Measurements from ENCODE around the gene ANKRD29.

ANKRD29 gene

DNA sequence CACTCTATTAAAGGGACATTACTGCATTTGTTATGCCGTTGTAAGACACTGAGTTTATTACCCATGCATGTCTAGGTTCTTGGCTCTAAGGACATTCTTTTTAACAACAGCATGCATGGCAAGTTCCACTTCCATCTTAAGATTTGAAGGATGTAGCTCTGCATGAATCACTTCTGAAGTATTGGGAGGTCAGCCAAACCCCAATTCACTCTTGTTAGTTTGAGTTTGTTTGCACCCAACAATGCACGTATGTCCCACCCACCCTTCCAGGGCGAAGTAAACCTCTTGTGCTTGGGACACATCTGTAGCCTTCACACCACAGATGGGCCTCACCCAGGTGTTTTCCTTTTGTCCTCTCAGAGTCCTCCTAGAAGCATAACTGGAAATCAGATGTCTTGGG lies 21.0 kb upstream of the ANKRD29 start:
- DNase-seq: no peak

DNA sequence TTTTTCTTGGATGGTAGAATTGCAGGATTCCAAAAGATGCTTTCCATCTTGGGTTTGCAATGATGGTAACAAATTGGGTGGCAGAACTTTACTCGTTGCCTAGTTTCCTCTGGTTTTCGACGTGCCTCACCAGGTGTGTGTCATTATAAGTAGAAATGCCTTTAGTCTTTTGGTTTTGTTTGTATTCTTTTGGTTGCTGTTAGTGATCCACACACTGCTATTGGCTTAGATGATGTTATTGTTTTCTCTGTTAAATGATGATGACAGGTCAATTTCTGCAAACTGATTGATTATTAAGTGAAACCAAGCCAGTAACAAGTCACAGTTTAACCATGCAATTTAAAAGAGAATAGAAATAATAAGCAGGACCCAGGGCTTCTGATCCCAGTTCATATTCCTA lies 20.4 kb upstream of the ANKRD29 start:
- DNase-seq: no peak

DNA sequence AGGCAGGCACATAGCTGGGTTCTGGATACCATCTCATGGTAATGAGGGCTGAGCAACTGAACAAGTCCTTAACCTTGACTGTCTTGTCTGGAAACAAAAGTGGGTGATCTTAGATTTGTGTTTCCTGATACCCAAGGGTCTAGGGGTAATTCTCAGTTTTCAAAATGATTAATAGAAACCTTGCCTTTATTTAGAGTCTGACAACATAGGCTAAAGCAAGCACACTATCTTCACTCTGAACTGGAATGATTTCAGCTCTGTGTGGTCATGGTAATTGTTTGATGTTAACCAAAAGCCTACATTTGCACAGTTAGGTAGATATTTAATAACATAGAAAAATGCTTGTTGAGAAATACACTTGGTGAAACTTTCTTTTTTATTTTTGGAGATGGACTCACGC lies 19.8 kb upstream of the ANKRD29 start:
- no peak for DNase-seq

DNA sequence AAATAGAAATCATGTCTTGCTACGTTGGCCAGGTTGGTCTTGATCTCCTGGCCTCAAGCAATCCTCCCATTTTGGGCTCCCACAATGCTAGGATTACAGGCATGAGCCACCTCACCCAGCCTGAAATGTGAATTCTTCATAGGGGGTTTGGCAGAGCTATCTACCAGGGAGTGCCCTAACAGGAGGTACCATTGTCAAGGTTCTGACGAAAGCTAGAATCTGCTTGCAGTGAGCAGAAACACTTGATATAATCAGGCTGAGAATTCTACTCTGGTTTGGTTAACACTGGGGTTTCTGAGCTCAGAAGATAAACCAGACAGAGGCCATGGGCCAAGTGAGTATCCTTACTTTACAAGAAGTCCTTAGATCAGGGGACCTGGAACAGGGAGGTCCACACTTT lies 19.3 kb upstream of the ANKRD29 start:
- DNase-seq: no peak

DNA sequence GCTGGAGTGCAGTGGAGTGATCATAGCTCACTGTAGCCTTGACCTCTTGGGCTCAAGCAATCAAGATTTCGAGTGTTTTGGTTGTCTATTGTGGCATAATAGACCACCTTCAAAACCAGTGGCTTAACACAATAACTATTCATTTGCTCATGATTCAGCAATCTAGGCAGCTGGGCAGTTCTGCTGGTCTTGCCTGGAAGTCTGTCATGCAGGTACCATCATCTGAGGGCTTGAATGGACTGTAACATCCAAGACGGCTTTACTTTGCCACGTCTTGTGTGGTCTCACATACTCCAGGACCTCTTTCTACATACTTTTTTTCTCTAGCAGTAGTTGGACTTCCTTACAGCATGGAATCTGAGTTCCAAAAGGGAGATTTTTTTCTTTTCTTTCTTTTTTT lies 13.2 kb upstream of the ANKRD29 start:
- no peak for DNase-seq

DNA sequence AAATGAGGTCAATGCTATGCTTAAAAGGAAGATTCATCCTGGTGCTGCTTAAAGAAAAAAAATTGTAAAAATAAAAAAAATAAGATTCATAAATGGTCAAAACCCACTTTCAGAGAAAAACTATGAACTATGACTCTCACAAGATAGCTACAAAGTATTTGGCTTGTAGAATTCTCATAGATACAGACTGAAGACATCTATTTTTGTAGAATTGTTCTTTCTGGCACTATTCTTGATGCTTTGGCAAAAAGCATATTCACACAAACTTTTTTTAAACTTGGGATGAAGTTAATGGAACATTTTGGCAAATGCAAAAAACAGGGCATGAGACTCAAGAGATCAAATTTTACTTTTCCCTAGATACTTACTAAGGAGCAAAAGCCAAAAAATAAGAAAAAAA lies 12.5 kb upstream of the ANKRD29 start:
- DNase-seq: no peak

DNA sequence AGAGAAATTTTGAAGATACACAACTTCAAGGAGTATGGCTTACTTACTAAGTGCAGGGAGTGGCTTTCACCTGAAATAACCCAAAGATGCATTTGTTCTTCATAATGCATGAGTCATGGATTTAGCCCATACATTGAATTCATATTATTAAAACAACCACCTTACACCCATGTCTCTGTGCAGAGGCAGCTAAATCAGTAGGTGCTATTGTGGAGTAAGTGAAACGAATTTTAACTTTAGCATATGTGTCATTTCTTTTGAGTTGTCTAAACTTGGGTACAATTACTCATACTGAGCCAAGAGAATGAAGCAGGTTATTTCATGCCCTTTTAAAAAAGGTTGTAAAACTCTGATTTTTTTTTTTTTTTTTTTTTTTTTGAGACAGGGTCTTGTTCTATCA lies 11.0 kb upstream of the ANKRD29 start:
- DNase-seq: no peak

DNA sequence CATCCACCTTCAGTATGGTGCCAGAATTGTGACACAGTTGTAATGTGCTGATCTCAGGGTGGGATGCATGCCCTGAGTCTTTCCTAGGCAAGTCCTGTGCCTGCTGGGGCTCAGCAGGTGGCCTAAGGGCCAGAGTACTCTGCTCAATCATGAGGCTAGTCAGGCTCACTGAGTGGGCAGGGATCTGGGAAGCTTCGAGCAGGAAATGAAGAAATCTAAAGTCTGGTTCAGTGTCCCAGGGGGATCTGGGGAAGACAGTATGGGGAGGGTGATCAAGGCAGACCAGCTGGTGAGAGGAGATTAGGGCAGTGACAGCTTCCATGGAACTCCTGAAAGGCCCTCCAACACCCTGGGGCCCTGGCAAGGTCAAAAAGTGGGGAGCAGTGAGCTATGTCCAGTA lies 8.9 kb upstream of the ANKRD29 start:
- no peak for DNase-seq

DNA sequence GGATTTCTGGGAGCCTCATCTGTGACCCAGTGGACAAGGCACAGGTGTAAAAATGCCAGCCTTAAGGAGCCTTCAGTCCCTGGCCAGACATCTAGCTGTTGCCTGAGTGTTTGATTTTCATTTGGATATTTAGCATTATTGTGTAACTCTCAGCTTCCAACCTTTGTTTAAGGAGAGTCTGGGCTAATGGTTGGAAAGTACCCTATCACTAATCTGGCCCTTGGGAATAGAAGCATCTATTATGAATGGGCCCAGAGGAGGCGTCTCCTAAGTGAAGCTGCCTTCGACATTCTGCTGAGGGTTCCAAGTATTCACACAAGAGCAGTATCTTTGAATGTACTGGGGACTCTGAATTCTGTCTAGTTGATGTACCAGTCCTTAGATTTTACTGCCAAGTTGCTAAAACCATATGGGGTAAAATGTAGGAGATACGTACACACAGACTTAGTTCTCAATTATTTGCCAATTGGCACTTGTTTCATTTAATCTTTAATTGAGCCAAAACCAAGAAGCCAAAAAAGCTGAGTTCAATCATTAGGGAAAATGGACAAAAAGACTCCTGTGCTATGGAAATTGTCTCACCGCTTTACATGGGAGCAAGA lies 7.2 kb upstream of the ANKRD29 start:
- no peak for DNase-seq

DNA sequence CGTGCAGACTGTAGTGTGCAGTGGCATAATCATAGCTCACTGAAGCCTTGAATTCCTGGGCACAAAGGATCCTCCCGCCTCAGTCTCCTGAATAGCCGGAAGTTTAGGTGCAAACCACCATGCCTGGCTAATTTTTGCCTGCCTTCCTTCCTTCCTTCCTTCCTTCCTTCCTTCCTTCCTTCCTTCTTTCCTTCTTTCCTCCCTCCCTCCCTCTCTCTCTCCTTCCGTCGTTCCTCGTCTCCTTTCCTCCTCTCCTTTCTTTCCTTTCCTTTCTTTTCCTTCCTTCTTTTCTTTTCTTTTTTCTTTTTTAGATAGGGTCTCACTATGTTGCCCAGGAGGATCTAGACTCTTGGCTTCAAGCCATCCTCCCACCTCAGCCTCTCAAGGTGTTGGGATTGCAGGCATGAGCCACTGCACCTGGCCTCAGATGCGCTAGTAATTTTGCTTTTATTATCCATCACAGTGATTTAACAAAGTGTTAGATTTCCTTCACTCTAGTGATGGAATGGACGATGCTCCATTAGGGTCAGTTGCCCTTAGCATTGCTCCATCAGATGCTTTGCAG lies 6.6 kb upstream of the ANKRD29 start:
- DNase-seq: no peak

DNA sequence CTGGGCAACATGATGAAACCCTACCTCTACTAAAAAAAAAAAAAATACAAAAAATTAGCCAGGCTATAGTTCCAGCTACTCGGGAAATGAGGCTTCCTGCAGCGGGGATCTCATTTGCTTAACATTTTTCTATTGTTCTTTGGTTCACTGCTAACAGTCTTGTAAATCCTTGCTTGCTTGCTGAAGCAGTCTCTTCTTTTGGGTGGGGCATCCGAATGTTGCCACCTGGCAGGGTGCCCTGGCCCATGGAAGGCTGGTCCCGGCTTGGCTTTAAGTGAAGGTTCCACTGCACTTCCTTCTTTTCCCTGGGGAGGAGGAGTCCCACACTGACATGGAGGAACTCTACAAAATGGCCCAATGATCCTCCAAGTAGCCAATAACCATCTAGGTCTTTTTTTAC lies 6.0 kb upstream of the ANKRD29 start:
- no peak for DNase-seq

DNA sequence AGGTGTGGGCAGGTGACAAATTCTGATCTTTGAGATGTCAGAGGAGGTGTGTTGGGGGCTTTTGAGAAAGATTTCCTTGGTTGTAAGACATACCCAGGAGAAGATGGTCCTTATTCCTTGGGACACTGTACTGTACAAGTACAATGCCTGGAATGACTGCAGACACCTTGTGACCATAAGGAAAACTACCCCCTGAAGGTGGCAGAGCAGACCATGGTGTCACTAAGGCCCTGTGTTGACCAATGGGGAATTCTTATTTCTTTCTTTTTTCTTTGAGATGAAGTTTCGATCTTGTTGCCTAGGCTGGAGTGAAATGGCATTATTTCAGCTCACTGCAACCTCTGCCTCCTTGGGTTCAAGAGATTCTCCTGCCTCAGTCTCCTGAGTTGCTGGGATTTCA lies 4.4 kb upstream of the ANKRD29 start:
- DNase-seq: no peak

DNA sequence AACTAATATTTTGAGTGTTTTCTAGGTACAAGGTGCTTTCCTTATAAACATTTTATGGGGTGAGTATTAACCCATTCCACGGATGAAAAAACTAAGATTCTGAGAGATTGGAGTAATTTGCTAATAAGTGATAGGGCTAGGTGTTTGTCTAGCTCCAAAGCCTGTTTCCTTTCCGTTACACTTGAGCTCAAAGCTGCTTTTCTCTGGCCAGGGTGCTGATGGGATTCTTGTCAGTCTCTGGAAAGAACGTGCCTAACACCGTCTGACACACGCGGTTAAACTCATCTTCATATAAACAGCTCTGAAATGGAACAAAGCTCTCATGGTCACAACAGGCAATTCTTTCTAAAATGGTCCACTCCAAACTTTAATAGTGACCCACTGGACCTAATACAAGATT lies 2.0 kb upstream of the ANKRD29 start:
- no peak for DNase-seq

DNA sequence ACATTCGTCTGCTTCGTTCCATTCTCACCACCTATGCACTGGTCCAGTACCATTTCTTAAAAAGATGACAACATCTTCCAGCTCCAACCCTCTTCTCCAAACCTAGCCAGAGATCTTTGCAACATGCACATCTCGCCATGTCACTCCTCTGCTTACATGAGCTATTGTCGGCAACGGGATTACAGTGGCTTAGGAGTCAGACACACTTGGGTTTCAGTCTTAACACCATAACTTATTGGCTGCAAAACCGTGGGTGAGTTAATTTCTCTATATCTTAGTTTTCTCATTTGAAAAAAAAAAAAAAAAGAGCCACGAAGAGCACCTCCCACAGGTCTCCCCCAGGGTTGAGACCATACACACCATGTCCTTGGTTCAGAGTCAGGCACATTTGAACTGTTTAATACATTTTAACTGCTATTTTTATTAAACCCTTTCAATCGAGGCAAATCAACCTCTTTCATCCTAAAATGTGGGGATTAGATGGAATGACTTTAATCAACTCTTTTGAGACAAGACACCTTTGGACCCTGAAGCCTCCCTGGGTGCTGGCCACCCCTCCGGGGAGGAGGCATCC lies 889 bp downstream of the ANKRD29 start:
- DNase-seq: no peak

DNA sequence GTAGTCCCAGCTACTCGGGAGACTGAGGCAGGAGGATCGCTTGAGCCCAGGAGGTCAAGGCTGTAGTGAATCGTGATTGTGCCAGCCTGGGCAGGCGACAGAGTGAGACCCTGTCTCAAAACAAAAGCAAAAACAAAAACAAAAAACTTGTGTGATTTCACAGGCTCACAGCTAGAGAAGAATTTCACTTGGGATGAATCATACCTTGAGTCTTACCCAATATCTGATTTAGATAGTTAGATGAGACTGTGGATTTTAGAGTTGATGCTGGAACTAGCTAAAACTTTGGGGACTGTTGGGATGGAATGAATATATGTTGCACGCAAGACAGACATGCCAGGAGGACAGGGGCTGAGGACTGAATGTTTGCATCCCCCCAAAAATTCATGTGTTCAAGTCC lies 4.4 kb downstream of the ANKRD29 start:
- DNase-seq: no peak

DNA sequence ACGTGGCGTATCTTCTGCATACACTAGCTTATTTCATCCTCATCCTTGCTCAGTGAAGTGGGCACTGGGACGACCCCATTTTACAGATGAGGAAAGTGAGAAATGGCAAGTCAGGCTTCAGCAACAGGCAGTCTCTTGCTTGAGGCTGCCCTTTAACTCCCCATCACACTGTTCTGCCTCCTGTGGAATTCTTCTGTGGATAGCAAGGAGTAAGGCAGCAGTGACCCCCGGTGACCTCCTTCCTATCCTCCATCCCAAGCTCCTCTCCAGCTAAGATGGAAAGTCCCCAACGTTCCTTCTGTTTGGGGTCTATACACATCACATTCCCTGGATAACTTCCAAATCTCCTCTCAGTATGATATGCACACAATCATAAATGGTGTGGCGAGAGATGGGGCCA lies 10.5 kb downstream of the ANKRD29 start:
- no peak for DNase-seq

DNA sequence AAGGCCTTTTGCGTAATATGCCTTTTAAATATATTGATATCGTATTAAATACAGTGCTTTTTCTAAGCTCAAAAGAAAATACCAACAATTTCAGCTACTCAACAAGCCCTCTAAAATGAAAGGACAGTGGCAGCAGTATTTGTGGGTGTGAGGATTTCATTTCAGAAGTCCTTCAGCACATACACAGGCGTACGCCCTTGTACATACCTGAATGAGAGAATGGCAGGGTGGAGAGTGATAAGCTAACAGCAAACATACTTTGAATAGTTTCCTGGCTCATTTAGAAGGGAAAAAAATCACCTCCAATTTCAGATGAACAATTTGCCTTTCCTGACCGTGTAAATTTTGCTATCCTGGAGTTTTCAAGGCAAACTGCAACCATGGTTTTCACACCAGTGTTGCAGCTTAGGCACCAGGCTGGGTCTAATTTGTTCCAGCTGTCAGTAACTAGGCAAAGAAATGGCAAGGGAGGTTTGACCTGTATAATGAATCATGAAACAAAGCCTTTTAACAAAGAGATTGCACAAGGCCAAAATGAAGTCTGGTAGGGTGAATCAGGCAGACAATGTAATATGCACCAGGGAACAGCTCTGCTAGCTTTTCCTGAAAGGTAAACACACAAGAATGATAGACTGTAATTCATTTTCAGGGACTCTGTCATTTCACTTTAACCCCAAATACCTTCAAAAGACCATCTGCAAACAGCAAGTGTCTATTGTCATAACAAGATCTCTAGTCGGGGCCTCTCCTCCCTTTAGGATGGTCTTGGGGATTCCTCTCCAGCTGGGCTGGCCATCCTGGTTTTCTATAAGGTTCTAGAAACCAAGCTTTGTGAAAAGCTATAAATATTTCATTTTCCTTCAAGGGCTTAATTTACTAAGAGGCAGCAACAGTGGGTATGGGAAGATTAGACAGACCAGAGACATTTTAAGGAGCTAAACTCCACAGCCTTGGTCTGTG lies 11.5 kb downstream of the ANKRD29 start:
- no peak for DNase-seq

DNA sequence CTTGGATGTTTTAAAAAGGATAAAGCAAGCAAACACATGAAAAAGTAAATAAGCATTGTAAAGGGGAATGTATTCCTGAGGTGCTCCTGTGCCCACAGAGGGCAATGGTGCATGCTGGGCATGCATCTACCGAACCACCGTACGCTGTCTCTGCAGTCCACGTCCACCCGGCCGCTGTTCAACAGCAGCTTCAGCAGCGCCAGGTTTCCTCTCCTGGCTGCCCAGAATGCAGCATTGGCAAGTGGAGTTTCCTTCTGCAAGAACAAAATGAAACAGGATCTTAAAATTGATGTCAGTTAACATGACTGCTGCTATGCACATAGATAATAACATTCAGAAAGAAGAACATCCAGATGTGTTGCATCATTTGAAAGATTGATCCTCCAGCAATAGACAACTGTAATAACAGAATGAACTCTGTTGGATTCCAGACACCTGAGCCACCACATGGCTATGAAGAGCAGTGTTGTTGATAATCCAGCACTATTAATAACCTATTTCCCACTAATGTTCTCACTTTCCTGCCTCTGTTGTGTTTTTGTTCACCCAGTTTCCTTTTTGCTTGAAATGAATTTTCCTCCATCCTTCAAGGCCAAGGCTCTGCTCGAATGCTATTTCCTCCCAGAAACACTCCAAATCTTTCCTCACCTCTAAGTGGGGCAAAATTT lies 13.6 kb downstream of the ANKRD29 start:
- DNase-seq: no peak

DNA sequence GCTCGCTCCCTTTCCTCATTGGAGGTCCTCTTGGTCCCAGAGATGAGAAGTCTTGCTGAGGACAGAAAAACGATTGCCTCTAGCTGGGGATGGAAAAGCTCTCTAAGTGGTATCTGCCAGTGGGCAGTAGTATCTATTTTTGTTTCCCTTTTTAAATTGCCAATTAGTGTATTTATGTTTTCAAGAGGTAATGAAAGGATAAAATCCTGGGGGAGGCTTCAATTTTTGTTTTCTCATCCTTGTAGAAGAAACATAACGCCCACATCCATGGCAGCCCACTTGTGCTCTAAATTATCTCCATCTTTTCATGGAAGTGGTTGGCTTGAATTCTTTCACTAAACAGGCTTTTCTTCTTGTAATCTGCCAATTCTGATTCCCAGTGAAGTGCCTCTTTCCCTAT lies 14.3 kb downstream of the ANKRD29 start:
- DNase-seq: no peak

DNA sequence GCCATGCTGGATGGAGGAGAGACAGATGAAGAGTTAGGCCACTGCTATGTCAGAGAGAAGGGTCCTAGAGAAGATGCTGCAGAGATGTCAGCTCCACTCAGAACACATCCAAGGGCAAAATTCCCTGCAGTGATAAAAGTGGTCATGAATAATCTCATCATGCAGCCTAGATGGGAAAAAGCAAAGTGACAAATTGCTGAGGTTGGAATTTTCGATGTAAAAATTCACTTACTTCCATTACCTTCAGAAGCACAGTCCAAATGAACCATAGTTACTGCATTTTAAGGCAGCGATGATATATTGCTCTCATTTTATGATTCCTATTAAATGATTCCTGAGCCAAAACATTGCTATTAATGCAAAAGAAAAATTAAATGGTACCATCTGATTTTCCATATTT lies 16.4 kb downstream of the ANKRD29 start:
- DNase-seq: no peak

DNA sequence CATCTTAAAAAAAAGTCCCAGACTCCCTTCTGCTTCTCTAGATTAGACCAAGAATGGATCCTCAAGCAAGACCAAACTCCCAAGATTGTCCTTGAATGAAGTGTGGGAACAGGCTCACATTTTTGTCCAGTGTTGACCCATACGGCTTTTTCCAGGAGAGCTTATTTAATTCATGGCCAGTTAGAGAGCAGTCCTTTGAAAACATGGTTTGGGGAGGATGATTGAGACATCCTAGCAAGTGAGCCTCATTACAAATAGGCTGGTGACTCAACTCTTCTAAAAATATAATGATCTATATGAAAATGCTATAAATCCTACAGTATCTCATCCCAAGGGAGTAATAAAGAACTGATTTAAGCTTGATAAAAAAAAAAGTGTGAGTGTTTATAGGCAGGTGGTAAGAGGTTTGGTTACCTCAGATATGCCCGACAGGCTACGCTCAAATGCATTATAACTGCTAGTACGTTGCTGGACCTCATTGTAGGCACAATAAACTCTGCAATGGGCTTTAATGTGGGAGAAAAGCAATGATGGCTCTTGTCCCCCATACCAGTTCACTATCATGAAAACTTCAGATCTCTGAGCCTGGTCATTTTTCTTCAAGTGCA lies 17.0 kb downstream of the ANKRD29 start:
- DNase-seq: no peak

DNA sequence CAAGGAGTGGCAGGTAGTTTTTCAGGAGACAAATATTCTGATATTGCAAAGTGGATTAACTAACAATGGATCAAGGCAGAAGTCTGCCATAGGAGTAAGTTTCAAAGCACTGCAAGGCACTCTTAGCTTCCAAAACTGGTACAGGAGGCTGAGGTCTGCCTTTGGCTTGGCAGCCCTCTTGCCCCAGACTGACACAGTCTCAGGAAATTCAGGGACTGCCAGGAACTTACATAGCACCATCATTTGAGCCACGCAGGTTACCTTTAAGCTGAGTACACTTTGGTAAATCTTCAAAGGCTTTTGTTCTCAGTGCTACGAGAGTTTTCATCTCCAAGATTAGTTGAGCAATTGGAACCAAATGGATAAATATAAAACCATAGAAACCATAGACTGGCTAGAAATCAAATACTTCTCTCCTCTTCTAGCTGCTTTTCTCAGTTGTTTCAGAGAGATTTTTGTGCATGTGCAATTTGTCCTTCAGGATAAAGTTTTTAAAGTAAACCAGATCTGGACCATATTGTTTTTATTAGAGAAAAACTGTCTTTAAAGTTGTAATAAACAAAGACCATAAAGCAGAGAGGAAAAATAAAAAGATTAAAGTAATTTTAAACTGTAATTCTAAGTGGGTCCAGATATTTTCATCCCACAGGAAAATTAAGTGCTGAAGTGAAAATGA lies 18.8 kb downstream of the ANKRD29 start:
- DNase-seq: no peak

Measured in stimulated activated CD4-positive, alpha-beta T cell treated with anti-CD3 and anti-CD28 coated beads, Interleukin-2, amount 100 ng/mL, for 24 hours (primary cell).